ENCODE measurements around the gene IVD. TPM values are rescaled to one million over a fixed set of nuclear protein-coding genes. Genes with fewer than 3 reads are reported as not detected.

Gene IVD
- total and polyA plus RNA-seq, 9 of the 15 experiments (the other 6 are each of a cell fraction or from before 2014, with no cell fraction given), result 0.15 to 4.5 (median 2.4) TPM

DNA sequence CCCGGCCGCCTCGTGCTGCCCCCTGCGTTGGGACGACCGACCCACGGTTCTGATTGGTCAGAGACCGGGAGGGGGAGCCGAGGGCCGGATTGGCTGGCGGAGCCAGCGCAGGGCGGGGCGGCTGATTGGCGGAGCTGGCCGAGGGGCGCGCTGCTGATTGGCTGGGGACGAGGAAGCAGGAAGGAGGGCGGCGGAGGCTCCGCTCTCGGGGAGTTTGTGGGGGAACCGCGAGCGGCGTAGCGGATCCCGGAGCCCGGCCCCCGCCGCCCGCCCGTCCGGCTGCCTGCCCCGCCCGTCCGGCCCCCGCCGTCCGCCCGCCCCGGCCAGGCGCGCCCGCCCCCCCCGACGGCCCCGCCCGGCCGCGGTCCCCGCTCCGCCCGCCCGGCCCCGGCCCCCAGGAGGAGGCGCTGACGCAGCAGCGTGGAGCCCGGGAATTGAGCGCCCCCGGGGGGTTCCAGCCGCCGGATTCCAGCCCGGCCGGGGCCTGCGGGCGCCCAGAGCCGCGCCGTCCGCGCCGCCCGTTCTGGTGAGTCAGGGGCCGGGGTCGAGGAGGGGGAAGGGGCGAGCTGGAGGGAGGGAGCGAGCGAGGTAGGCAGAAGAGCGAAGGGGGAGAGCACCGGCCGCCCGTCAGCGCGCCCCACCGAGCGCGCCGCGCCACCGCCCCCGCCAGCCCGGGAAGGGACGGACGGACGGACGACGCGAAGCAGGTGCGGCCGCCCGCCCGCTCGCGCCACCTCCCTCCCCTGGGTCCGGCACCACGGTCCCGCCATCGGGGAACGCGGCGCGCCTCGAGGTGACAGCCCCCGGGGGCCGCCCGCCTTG is 35.4 kb downstream of the IVD start, which contains the start of gene BAHD1 (continued):
- TF ChIP-seq, protein P1, sequence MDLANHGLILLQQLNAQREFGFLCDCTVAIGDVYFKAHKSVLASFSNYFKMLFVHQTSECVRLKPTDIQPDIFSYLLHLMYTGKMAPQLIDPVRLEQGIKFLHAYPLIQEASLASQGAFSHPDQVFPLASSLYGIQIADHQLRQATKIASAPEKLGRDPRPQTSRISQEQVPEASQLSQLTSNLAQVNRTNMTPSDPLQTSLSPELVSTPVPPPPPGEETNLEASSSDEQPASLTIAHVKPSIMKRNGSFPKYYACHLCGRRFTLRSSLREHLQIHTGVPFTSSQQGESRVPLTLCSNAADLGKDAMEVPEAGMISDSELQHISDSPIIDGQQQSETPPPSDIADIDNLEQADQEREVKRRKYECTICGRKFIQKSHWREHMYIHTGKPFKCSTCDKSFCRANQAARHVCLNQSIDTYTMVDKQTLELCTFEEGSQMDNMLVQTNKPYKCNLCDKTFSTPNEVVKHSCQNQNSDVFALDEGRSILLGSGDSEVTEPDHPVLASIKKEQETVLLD (IDR thresholded peaks at IDR 0.05), result no peak
- TF ChIP-seq SIN3A (IDR thresholded peaks at IDR 0.05; ENCODE audit: borderline replicate concordance in 2 of 2, control insufficient read depth in 1 of 2, low read depth in 2 of 2, low read length in 2 of 2), result peak in 1 of 2 experiments; percentile 55; a peak in 2 of 4 replicates
- TF ChIP-seq SIN3B (IDR thresholded peaks at IDR 0.05; ENCODE audit: low read depth), result 0 out of 2 replicates have a peak, but pooled peaks have one; percentile 34
- TF ChIP-seq CBFA2T2 (conservative IDR thresholded peaks at IDR 0.05), result no peak
- TF ChIP-seq CTBP1 (IDR thresholded peaks at IDR 0.05; ENCODE audit: borderline replicate concordance), result peak; percentile 57
- TF ChIP-seq NRF1 (conservative IDR thresholded peaks at IDR 0.05 in 1 of 2, IDR thresholded peaks at IDR 0.05 in 1 of 2), result peak; percentile 51 to 64; a peak in 3 of 4 replicates
- TF ChIP-seq, protein P2, sequence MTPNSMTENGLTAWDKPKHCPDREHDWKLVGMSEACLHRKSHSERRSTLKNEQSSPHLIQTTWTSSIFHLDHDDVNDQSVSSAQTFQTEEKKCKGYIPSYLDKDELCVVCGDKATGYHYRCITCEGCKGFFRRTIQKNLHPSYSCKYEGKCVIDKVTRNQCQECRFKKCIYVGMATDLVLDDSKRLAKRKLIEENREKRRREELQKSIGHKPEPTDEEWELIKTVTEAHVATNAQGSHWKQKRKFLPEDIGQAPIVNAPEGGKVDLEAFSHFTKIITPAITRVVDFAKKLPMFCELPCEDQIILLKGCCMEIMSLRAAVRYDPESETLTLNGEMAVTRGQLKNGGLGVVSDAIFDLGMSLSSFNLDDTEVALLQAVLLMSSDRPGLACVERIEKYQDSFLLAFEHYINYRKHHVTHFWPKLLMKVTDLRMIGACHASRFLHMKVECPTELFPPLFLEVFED (CRISPR knock-in tag; conservative IDR thresholded peaks at IDR 0.05), result no peak
- TF ChIP-seq CHD2 (IDR thresholded peaks at IDR 0.05; ENCODE audit: low read depth, low read length), result peak; percentile 68
- TF ChIP-seq, protein P3, sequence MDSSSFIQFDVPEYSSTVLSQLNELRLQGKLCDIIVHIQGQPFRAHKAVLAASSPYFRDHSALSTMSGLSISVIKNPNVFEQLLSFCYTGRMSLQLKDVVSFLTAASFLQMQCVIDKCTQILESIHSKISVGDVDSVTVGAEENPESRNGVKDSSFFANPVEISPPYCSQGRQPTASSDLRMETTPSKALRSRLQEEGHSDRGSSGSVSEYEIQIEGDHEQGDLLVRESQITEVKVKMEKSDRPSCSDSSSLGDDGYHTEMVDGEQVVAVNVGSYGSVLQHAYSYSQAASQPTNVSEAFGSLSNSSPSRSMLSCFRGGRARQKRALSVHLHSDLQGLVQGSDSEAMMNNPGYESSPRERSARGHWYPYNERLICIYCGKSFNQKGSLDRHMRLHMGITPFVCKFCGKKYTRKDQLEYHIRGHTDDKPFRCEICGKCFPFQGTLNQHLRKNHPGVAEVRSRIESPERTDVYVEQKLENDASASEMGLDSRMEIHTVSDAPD (CRISPR knock-in tag; IDR thresholded peaks at IDR 0.05), result no peak
- no peak for TF ChIP-seq SMARCC2 (IDR thresholded peaks at IDR 0.05; ENCODE audit: low read depth)
- TF ChIP-seq TAF15 (IDR thresholded peaks at IDR 0.05; ENCODE audit: low read depth, low read length), result no peak
- 0 out of 2 replicates have a peak, but pooled peaks have one; percentile 77 for TF ChIP-seq GATAD2B (IDR thresholded peaks at IDR 0.05; ENCODE audit: borderline replicate concordance)
- TF ChIP-seq, protein P4, sequence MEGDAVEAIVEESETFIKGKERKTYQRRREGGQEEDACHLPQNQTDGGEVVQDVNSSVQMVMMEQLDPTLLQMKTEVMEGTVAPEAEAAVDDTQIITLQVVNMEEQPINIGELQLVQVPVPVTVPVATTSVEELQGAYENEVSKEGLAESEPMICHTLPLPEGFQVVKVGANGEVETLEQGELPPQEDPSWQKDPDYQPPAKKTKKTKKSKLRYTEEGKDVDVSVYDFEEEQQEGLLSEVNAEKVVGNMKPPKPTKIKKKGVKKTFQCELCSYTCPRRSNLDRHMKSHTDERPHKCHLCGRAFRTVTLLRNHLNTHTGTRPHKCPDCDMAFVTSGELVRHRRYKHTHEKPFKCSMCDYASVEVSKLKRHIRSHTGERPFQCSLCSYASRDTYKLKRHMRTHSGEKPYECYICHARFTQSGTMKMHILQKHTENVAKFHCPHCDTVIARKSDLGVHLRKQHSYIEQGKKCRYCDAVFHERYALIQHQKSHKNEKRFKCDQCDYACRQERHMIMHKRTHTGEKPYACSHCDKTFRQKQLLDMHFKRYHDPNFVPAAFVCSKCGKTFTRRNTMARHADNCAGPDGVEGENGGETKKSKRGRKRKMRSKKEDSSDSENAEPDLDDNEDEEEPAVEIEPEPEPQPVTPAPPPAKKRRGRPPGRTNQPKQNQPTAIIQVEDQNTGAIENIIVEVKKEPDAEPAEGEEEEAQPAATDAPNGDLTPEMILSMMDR (IDR thresholded peaks at IDR 0.05 in 2 of 3, conservative IDR thresholded peaks at IDR 0.05 in 1 of 3; ENCODE audit: insufficient read depth in 2 of 3, low read depth in 1 of 3, low read length in 3 of 3), result peak in 2 of 3 experiments; percentile 38 to 71; a peak in 4 of 6 replicates
- no peak for TF ChIP-seq MED1 (CRISPR knock-in tag; IDR thresholded peaks at IDR 0.05; ENCODE audit: borderline replicate concordance)
- TF ChIP-seq SLC30A9 (CRISPR knock-in tag; IDR thresholded peaks at IDR 0.05), result no peak
- TF ChIP-seq ZNF184 (CRISPR knock-in tag; IDR thresholded peaks at IDR 0.05), result no peak
- peak; percentile 72 for TF ChIP-seq CXXC5 (CRISPR knock-in tag; IDR thresholded peaks at IDR 0.05)
- no peak for TF ChIP-seq ZNF445 (CRISPR knock-in tag; IDR thresholded peaks at IDR 0.05; ENCODE audit: low read depth)
- no peak for TF ChIP-seq JUND (IDR thresholded peaks at IDR 0.05; ENCODE audit: borderline replicate concordance, low read depth, low read length)
- no peak for TF ChIP-seq JUND (tag; IDR thresholded peaks at IDR 0.05; ENCODE audit: borderline replicate concordance, low read depth, low read length)
